CD4-positive, alpha-beta memory T cell (primary cell): ENCODE results near the gene DGKB. TPM values are rescaled to one million over a fixed set of nuclear protein-coding genes. Genes with fewer than 3 reads are reported as not detected.
"Not testable (repeated sequence)": the region's sequence is repeated elsewhere in the genome, so short reads cannot be mapped to it uniquely, and the experiment has no call there.

Experiments
- CTCF ChIA-PET: fragments of 350-600 bp; sonication (Branson Sonifier 250); formaldehyde crosslinking; loops from one replicate; lab custom pipeline; 2021; ENCODE audit warnings: inconsistent platforms; ENCODE audit not compliant: partially characterized antibody; lab: Charles Lee
- POLR2A ChIA-PET: fragments of 350-600 bp; sonication (Branson Sonifier 250); formaldehyde crosslinking; loops from one replicate; lab custom pipeline; 2021; ENCODE audit not compliant: partially characterized antibody; lab: Charles Lee
- DNase-seq, 5 donors: peaks; one replicate each; pipeline versions ENCODE4 v3.0.0 to v3.0.0-alpha.2; 2020 to 2022; ENCODE audit warnings: mixed read lengths in 1 of 5
- H3K27ac ChIP-seq: one replicate; pipeline ENCODE4 v1.7.0; 2013; ENCODE audit warnings: low read depth, low read length
- H3K27me3 ChIP-seq: 2 replicates; pipeline ENCODE4 v1.7.0; 2013; ENCODE audit warnings: mild to moderate bottlenecking, low read length, moderate library complexity; ENCODE audit not compliant: insufficient read depth
- H3K36me3 ChIP-seq: 2 replicates; pipeline ENCODE4 v1.7.0; 2013; ENCODE audit warnings: mild to moderate bottlenecking, low read length, moderate library complexity; ENCODE audit not compliant: insufficient read depth
- H3K4me1 ChIP-seq: 2 replicates; pipeline ENCODE4 v1.7.0; 2013; ENCODE audit warnings: mild to moderate bottlenecking, low read length, moderate library complexity; ENCODE audit not compliant: insufficient read depth
- H3K4me3 ChIP-seq, 2 donors: one replicate each; pipeline ENCODE4 v1.7.0; 2013; ENCODE audit warnings: low read length in 2 of 2, mild to moderate bottlenecking in 1 of 2
- H3K9me3 ChIP-seq, 2 donors: one replicate each; pipeline ENCODE4 v1.7.0; 2013; ENCODE audit warnings: low read length in 2 of 2, control low read depth in 1 of 2; ENCODE audit not compliant: control insufficient read depth in 1 of 2
- H3K27ac Mint-ChIP-seq, 7 donors: one replicate each; pipeline ENCODE4 v1.8.0; 2020 to 2021; ENCODE audit warnings: mixed read lengths in 7 of 7, mild to moderate bottlenecking in 6 of 7, inconsistent platforms in 3 of 7, moderate library complexity in 3 of 7
- H3K27me3 Mint-ChIP-seq, 2 donors: one replicate each; pipeline ENCODE4 v1.8.0; 2020 to 2021; ENCODE audit warnings: mixed read lengths in 2 of 2
- H3K36me3 Mint-ChIP-seq, 2 donors: one replicate each; pipeline ENCODE4 v1.8.0; 2020 to 2021; ENCODE audit warnings: mixed read lengths in 2 of 2, inconsistent platforms in 1 of 2, mild to moderate bottlenecking in 1 of 2
- H3K4me1 Mint-ChIP-seq, 4 donors: one replicate each; pipeline ENCODE4 v1.8.0; 2020 to 2021; ENCODE audit warnings: mixed read lengths in 4 of 4, mild to moderate bottlenecking in 1 of 4
- H3K4me3 Mint-ChIP-seq, 8 donors: one replicate each; pipeline ENCODE4 v1.8.0; 2020 to 2021; ENCODE audit warnings: mixed read lengths in 8 of 8, mild to moderate bottlenecking in 7 of 8, moderate library complexity in 6 of 8, inconsistent platforms in 3 of 8
- H3K9me3 Mint-ChIP-seq, 8 donors: one replicate each; pipeline ENCODE4 v1.8.0; 2020 to 2021; ENCODE audit warnings: mixed read lengths in 8 of 8, mild to moderate bottlenecking in 5 of 8, inconsistent platforms in 3 of 8, moderate library complexity in 1 of 8
- intact Hi-C: fragments of 100-400 bp; cut with micrococcal nuclease; formaldehyde crosslinking; loops from one replicate; pipeline ENCODE4 v1.15.1; 2023
- polyA plus RNA-seq, 2 donors: library from polyadenylated mRNA; unstranded; fragments of 300-500 nt; fragmentation: Illumina TruSeq; gene quantifications; one replicate each; pipeline ENCODE4 v1.2.3, GENCODE V29; 2021
- total RNA-seq, 2 experiments: library from RNA; stranded (reverse); gene quantifications; one replicate each; pipeline ENCODE4 v1.2.3, GENCODE V29; 2021

Gene DGKB
- total and polyA plus RNA-seq, 4 experiments from 2014 or later = not detected

DNA sequence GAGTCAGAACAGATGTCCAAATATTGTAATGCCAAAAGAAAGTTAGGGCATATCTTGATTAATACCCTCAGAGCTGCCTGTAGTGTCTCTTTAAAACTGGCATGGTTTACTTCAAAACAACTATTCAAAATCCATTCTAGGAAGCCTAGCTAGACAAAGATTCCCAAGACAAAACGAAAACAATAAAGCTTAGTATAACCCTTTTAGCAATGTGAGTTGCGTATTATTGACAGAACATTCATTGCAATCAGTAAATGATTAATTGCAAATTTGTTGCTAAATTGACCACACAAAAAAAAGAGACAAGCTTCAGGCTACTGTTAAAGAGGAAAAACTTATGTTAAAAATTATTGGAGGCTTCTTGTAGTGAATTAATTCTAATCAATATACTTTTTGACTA, 406.9 kb downstream of the DGKB start:
- Histone ChIP-seq H3K27ac (no peak overlapping the region), H3K9me3 (no peaks in the 10 kb centered on the region), H3K4me3 (no peak overlapping the region), H3K4me1 (no peaks in the 10 kb centered on the region), H3K27me3 (no peaks in the 10 kb centered on the region), H3K36me3 (no peaks in the 10 kb centered on the region)
- POLR2A ChIA-PET = no interaction called here
- intact Hi-C loops = no loop called here
- no peak for DNase-seq
- Mint-ChIP-seq H3K27ac (no peak overlapping the region), H3K4me3 (no peak overlapping the region), H3K36me3 (no peaks in the 10 kb centered on the region), H3K4me1 (no peaks in the 10 kb centered on the region), H3K9me3 (peaks cover 0 to 6% (median 0%) of the 10 kb centered on the region in 8 donors), H3K27me3 (no peaks in the 10 kb centered on the region)
- CTCF ChIA-PET = no interaction called here

DNA sequence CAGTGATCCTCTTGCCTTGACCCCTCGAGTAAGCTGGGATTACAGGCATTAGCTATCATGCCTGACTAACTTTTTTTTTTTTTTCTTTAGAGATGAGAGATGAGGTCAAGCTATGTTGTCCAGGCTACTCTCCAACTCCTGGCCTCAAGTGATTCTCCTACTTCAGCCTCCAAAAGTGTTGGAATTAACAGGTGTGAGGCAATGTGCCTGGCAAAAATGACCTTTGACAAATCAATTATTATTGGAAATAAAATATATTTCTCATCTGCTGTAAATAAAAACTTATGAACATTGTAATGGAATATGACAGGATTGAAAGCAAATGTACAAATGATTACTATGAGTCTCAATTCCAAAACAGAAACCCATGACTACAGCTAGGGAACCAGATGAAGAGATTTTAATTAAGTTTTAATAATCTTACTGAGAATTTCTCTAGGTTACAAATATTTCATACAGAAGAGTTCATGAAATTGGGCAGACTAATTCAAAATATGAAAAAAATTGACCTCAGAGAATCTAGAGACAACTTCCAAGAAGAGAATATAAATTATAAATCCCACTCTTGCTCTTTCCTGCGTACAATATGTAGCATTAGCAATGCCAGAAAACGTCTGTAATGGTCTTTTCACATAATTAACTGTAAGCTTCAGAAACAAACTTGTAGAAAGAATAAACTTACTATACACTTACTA, 414.7 kb downstream of the DGKB start:
- DNase-seq = no peak

DNA sequence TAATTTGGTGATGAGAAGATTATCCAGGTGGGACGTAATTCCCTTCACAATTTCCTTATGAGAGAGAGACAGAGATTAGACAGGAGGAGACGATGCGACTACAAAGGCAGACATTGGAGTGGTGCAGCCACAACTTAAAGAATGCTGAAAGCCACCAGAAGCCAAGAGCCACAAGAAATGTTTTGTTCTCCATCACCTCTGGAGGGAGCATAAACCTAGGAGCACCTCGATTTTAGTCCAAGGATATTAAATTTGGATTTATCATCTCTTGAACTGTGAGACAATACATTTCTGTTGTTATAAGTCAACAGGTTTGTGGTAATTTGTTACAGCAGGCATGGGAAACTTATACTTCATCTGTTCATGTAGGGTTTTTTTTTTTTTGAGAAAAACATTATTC, 418.9 kb downstream of the DGKB start:
- H3K27me3 Mint-ChIP-seq = no peaks in the 10 kb centered on the region
- no peak for DNase-seq
- H3K9me3 Mint-ChIP-seq = no peaks in the 10 kb centered on the region
- Histone ChIP-seq H3K36me3 (no peaks in the 10 kb centered on the region), H3K4me3 (no peak overlapping the region), H3K9me3 (no peaks in the 10 kb centered on the region), H3K27me3 (no peaks in the 10 kb centered on the region), H3K27ac (no peak overlapping the region), H3K4me1 (no peaks in the 10 kb centered on the region)
- no peaks in the 10 kb centered on the region for H3K4me1 Mint-ChIP-seq
- no peak overlapping the region for H3K4me3 Mint-ChIP-seq
- intact Hi-C loops = no loop called here
- ChIA-PET POLR2A (no interaction called here), CTCF (no interaction called here)
- H3K36me3 Mint-ChIP-seq = no peaks in the 10 kb centered on the region
- H3K27ac Mint-ChIP-seq = no peak overlapping the region

More for the DNA sequence above, 414.7 kb downstream of the DGKB start:
- Histone ChIP-seq H3K9me3 (no peaks in the 10 kb centered on the region), H3K4me3 (no peak overlapping the region), H3K27me3 (no peaks in the 10 kb centered on the region), H3K4me1 (no peaks in the 10 kb centered on the region), H3K36me3 (no peaks in the 10 kb centered on the region), H3K27ac (no peak overlapping the region)
- H3K4me1 Mint-ChIP-seq = no peaks in the 10 kb centered on the region
- ChIA-PET POLR2A (no interaction called here), CTCF (no interaction called here)
- peaks cover 0 to 2% (median 0%) of the 10 kb centered on the region in 8 donors for H3K9me3 Mint-ChIP-seq
- intact Hi-C loops = no loop called here
- H3K27me3 Mint-ChIP-seq = no peaks in the 10 kb centered on the region
- no peaks in the 10 kb centered on the region for H3K36me3 Mint-ChIP-seq
- H3K27ac Mint-ChIP-seq = no peak overlapping the region
- H3K4me3 Mint-ChIP-seq = no peak overlapping the region

DNA sequence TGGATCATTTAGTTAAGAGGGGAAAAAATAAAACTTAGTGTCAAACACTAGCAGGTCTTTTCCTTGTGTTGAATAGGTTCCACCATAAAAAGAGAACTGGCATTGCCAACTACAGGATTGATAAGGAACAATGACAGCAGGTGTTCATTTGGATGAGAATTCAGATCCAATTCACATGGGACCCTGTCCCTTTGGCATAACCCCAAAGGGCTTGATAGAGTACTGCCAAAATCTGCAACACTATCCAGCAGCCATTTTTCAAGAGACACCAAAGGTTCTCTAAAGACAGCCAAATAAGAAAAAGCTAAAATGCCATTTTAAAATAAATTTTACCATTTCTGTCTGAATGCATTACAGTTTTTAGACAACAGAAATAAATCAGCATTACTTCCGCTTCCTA, 422.3 kb downstream of the DGKB start:
- H3K4me3 ChIP-seq = no peak overlapping the region
- H3K9me3 ChIP-seq = no peaks in the 10 kb centered on the region
- H3K36me3 ChIP-seq = no peaks in the 10 kb centered on the region
- ChIA-PET POLR2A (no interaction called here), CTCF (no interaction called here)
- no peaks in the 10 kb centered on the region for H3K36me3 Mint-ChIP-seq
- H3K27ac ChIP-seq = no peak overlapping the region
- intact Hi-C loops = no loop called here
- no peaks in the 10 kb centered on the region for H3K27me3 ChIP-seq
- H3K4me1 ChIP-seq = no peaks in the 10 kb centered on the region
- DNase-seq = no peak
- no peaks in the 10 kb centered on the region for H3K4me1 Mint-ChIP-seq
- H3K27me3 Mint-ChIP-seq = no peaks in the 10 kb centered on the region
- H3K9me3 Mint-ChIP-seq = no peaks in the 10 kb centered on the region
- H3K27ac Mint-ChIP-seq = no peak overlapping the region
- H3K4me3 Mint-ChIP-seq = no peak overlapping the region

DNA sequence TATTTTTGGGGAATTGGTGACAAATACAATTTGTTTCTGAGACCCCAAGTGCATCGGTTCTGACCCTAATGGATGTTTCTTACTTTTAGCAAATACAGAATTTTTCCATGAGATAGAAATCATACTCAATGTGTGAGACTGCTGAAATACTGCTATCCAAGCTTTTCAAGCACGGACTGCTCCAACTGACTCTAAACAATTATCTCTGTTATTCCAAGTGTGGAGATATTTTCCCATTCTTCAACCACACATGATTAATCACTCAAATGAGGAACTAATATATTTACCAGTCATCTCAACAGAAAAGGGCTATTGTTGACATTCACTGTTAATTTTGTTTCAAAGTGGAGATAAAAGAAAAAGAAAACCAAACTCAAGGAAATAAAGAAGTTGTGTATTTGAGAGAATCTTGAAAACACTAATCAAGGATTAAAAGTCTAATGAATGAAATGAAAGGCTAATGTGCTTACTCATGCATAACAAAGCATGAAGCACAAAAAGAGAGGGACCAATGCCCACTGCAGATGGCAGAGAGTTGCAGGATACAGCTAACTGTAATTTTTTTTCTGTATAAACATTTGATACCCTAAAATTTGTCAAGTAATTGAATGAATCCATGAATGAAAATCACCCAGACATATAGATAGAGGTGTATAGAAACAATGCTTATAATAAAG, 423.6 kb downstream of the DGKB start:
- no peak for DNase-seq
- H3K27ac ChIP-seq = no peak overlapping the region
- ChIA-PET CTCF (no interaction called here), POLR2A (no interaction called here)
- no peaks in the 10 kb centered on the region for H3K27me3 ChIP-seq
- H3K9me3 ChIP-seq = no peaks in the 10 kb centered on the region
- H3K4me1 ChIP-seq = no peaks in the 10 kb centered on the region
- no peak overlapping the region for H3K4me3 ChIP-seq
- Mint-ChIP-seq H3K27me3 (no peaks in the 10 kb centered on the region), H3K9me3 (peaks cover 0 to 4% (median 2%) of the 10 kb centered on the region in 8 donors), H3K4me1 (no peaks in the 10 kb centered on the region), H3K4me3 (no peak overlapping the region), H3K27ac (no peak overlapping the region), H3K36me3 (no peaks in the 10 kb centered on the region)
- intact Hi-C loops = no loop called here
- H3K36me3 ChIP-seq = no peaks in the 10 kb centered on the region

DNA sequence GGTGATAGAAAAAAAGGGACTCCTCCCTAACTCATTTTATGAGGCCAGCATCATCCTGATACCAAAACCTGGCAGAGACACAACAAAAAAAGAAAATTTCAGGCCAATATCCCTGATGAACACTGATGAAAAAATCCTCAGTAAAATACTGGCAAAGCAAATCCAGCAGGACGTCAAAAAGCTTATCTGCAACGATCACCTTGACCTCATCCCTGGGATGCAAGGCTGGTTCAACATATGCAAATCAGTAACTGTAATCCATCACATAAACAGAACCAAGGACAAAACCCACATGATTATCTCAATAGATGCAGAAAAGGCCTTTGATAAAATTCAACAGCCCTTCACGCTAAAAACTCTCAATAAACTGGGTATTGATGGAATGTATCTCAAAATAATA, 440.8 kb downstream of the DGKB start:
- H3K4me1 Mint-ChIP-seq, H3K4me1 ChIP-seq, H3K9me3 ChIP-seq, DNase-seq, intact Hi-C loops, H3K36me3 ChIP-seq, H3K4me3 ChIP-seq, POLR2A ChIA-PET, H3K27me3 ChIP-seq, H3K36me3 Mint-ChIP-seq, H3K9me3 Mint-ChIP-seq, H3K4me3 Mint-ChIP-seq, H3K27ac Mint-ChIP-seq, H3K27me3 Mint-ChIP-seq, H3K27ac ChIP-seq: not testable (repeated sequence)
- CTCF ChIA-PET = interaction anchor here (1.5 kb wide), 1 partner anchor 15 kb away, joined by 3 read pairs; no protein-coding TSS in a partner anchor

- H3K27me3 ChIP-seq, H3K4me1 Mint-ChIP-seq, H3K9me3 ChIP-seq, H3K36me3 ChIP-seq, H3K36me3 Mint-ChIP-seq, H3K4me1 ChIP-seq, H3K4me3 ChIP-seq, H3K27me3 Mint-ChIP-seq, H3K4me3 Mint-ChIP-seq, H3K27ac ChIP-seq, H3K9me3 Mint-ChIP-seq, DNase-seq, POLR2A ChIA-PET, H3K27ac Mint-ChIP-seq: not testable (repeated sequence)
- intact Hi-C loops = loop anchor here (1.0 to 2.0 kb wide), 3 partner anchors 934 to 1179 kb away; no protein-coding TSS in a partner anchor
- CTCF ChIA-PET = interaction anchor here (0.8 to 1.6 kb wide), 6 partner anchors 10 to 1934 kb away, joined by 3 to 10 read pairs (median 3); no protein-coding TSS in a partner anchor
These were observed 443.7 kb downstream of the DGKB start for GRCh38 chr7:14458846-14459245.
